Right renal cortex interstitium (tissue), 3 donors: Measurements from ENCODE around the gene ZFP2. TPM values are rescaled to one million over a fixed set of nuclear protein-coding genes. Genes with fewer than 3 reads are reported as not detected.
"Not testable (repeated sequence)": the region's sequence is repeated elsewhere in the genome, so short reads cannot be mapped to it uniquely, and the experiment has no call there.

Source experiments
- DNase-seq, 3 donors: peaks; one replicate each; pipeline ENCODE4 v3.0.0-alpha.2; 2013; ENCODE audit warnings: low read depth in 3 of 3, low spot score in 2 of 3
- polyA plus RNA-seq, 3 donors: library from polyadenylated mRNA; unstranded; fragments of 120-200 nt; gene quantifications; one replicate each; pipeline ENCODE4 v1.2.1, GENCODE V29; 2013; ENCODE audit not compliant: insufficient read length in 3 of 3

Gene ZFP2
- polyA plus RNA-seq: 1 to 10 TPM; 7.7 to 8.5 (median 8.1) TPM

- DNase-seq: peak; percentile 31 to 52 (median 37)
Measured at GRCh38 chr5:178895615-178896571, at the start of gene ZFP2. Gene ZFP2, plus strand, starts transcription at chr5:178895913. Its CDS starts 35,401 bp downstream, at chr5:178931314.

DNA sequence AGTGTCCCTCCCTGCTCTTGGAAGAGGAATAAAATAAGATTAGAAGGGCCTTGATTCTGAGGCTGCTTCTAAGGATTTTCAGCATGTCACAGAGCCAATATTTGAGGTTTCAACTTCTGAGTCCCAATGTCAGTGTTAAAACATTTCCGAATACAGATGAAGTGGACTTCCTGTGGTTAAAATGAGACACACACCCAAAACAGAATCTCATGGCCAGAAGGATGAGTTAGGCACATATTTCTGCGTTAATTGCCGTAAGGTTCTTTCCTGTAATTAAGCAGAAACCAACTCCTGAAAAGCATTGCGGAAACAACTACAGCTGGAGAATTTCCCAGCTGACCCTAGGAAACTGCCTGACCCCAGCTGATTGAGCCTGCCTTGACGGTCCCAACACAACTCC is 46.4 kb upstream of the ZFP2 start:
- no peak for DNase-seq

DNA sequence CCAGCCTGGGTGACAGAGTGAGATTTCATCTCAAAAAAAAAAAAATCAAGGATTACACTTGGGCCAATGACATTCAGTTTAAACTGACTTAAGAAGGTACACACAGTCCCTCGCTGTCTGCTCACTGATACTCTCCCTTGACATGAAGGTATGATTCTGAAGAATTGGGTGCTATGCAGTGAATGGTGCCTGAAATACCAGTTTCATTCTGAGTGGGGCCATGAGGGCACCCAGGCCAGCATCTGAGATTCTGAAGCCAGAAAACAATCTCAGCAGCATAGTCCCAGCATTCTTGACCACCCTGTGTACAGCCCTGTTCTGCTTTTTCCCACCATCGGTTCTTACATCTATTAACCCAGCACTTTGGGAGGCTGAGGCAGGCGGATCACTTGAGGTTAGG is 43.8 kb upstream of the ZFP2 start:
- no peak for DNase-seq

DNA sequence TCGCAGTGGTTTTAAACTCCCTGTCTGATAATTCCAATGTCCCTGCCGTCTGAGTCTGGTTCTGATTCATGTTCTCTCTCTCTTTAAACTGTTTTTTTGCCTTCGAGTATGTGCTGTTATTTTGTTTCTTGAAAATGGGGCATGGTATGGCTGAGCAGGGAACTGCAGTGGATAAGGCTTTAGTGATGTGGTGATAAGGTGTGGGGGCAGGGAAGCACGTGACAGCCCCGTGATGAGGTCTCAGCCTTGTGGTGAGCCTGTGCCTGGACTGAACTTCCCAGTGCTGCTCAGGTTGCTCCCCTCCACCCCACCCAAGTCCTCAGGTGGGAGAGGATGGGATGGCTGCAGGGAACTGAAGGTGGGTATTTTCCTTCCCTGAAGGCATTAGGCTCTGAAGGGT is 41.4 kb upstream of the ZFP2 start:
- DNase-seq: no peak

GRCh38 chr5:178859625-178860521 is 35.8 kb upstream of the ZFP2 start, which contains the start of gene ZNF354B:
Gene ZNF354B, plus strand, starts transcription at chr5:178859953. Its CDS starts 1,095 bp downstream, at chr5:178861048.
- DNase-seq: peak; percentile 67 to 84 (median 73)

- DNase-seq: not testable (repeated sequence)
Measured at GRCh38 chr5:178860615-178861014, 35.1 kb upstream of the ZFP2 start.

DNA sequence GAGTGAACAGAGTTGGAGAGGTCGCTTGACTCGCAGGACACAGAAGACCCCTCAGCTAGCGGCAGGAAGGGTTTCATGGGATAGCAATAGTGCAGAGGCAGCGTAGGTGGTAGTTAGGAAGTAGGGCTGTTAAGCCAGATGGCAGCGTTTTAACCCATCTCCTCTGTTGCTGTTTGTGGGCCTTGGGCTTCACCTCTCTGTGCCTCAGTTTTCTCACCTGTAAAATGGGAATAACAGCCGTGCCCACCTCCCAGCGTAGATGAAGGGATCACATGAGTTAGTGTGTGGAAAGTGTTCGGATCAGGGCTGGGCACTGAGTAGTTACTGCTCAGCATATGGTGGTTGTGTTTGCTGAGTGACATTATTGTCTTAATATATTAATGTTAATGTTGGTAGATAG is 34.1 kb upstream of the ZFP2 start:
- no peak for DNase-seq

DNA sequence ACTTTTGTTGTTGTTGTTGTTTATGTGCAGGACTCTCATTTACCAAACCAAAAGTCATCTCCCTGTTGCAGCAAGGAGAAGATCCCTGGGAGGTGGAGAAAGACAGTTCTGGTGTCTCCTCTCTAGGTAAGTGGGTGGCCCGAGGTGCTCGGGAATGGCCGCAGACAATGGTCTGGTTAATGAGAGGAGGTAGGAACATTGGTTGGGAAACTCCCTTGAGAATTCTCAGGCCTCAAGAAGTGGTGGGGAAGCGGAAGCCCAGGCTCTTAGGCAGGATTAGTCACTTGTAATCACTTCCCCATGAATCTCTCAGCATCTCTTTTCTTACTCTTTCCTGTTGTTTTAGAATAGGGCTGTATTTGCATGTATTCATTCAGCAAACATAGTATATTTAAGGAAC is 28.8 kb upstream of the ZFP2 start:
- DNase-seq: no peak

- no peak for DNase-seq
Measured at GRCh38 chr5:178869577-178869976, 26.1 kb upstream of the ZFP2 start.

DNA sequence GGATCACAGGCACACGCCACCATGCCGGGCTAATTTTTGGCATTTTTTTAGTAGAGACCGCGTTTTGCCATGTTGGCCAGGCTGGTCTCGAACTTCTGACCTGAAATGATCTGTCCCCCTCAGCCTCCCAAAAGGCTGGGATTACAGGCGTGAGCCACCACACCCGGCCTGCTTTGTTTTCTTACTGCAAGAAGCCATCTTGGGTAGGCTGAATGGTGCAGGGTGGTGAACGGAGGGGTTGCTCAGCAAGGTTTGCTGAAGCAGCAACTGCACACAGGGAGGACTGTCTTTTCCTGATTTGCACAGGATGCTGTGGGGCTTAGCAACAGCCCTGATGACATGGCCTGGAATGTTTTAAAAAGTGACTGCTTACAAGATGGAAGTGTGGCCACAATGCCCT is 25.3 kb upstream of the ZFP2 start:
- no peak for DNase-seq

- DNase-seq: no peak
Measured at GRCh38 chr5:178872302-178872701, 23.4 kb upstream of the ZFP2 start.

GRCh38 chr5:178883115-178883694 is 12.5 kb upstream of the ZFP2 start:
- not testable (repeated sequence) for DNase-seq

GRCh38 chr5:178883815-178884430 is 11.8 kb upstream of the ZFP2 start:
- DNase-seq: no peak

DNA sequence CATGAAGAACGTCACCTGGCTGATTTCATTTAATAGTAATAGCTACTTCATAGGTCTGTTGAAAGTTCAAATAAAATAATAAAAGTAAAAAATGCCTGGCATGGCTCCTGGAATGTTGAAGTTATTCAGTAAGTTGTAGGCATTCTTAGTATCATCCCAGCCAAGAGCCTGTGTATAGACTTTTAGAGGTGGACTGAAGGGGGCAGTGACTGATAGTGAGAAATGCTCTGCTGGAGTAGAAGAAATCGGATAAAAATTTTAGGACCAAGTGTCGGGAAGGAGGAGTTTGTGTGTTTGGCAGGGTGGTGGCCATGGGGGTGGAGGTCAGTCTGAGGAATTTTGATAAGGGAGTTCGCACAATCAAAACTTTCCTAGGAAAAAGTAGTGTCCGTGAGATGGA is 3.6 kb downstream of the ZFP2 start:
- DNase-seq: no peak

DNA sequence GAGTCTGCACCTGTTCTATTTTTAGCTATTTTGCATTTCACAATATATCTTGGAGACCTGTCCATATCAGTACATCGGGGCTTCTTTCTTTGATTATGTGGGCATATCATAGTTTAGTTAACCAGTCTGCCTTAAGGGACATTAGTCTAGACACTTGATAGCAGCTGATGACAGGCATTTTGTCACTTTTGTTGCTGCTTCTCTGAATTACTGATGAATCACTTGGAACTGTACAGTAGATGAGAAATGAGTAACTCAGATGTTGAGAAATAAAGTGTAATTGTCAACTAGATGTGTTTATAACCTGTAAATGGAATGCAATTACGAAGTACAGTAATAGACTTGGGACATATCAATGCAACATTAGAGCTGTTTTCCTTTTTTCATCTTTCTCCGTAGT is 7.1 kb downstream of the ZFP2 start:
- DNase-seq: no peak

GRCh38 chr5:178931846-178932760 is 36.4 kb downstream of the ZFP2 start:
- DNase-seq: no peak

GRCh38 chr5:178940569-178941360 is 45.1 kb downstream of the ZFP2 start, which contains the start of gene ZNF454:
Gene ZNF454, plus strand, starts transcription at chr5:178941198. Its CDS starts 1,594 bp downstream, at chr5:178942792.
- DNase-seq: peak; percentile 90 to 92 (median 92)

DNA sequence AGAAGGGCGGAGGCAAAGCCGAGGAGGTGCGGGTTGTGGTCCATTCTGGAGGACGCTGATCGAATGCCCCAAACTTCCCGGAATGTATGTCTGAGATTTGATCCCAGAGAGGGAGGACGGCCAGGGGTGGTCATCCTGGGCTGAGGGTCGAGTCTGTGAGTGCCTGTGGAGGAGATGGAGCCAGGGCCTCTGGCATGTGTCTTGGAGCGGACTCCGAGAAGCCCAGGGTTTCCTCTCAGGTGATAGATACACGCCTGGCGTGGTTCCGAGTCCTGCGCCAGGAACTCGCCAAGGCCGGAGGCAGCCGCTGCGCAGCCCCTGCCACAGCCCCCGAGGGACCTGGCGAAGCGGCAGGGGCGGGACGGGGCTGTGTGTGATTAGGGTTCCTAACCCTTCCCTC is 45.6 kb downstream of the ZFP2 start:
- no peak for DNase-seq
